ENCODE measurements around the gene SGPL1.

The SGPL1 gene

DNA sequence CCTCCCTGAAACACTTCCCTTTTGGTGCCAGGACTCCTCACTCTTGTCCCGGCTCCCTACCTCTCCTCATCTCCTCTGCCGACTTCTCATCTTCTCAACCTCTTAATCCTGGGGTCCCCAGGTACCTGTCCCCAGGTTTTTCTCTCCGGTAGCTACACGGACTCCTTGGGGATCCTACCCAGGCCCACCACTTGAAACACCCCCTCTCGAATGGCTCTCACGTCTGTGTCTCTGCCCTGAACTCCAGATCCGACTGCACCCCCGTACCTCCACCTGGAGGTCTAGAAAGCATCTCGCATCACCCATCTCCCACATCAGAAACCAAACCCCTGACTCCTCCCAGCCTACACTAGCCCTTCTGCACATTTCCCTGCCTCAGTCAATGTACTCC is 35.4 kb upstream of the SGPL1 start:
- no peak for DNase-seq (ENCODE audit: low read depth)

DNA sequence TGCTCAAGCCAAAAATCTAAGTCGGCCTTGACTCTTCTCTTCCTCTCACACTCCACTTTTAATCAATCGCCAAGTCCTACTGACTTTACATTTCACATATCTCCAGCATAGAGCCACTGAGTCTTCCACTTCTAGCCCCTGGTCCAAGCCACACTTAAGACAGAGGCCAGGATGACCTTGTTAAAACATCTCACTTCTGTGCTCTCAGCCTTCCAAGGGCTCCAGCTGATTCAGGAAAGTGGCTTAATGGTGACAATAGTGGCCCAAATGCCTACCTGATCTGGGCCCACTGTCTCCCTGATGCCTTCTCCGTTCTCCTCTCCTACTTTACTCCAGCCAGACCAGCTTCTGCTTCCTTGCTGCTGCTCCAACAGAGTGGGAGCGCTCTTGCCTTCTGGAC is 35.0 kb upstream of the SGPL1 start:
- DNase-seq (ENCODE audit: low read depth) = no peak

DNA sequence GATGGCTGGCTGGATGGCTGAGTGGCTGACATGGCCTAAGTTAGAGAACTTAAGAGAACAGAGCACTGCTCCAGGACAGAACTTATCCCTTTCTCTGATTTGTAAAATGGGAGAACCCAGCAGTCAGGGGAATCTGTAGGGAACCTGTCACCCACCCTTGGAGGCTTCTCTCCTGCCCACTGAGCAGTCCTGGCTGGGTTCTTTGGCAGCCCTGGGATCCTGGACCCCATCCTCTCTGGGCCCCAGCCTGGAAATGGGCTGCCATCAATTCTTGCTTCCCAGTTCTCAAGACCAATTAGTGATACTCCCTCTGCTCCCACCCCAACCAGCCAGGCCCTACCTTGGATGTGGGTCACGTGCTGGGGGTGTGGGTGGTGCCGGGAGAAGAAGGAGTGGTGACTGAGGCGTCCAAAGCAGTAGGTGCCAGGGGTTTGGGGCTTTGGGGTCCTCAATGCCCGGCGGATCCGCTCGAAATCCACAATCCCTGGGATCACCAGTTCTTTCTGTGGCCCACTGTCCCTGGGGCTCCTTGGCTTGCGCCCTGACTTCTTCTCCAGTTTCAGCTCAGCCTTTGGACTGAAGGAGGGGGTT is 34.2 kb upstream of the SGPL1 start:
- DNase-seq (ENCODE audit: low read depth) = no peak

- DNase-seq (ENCODE audit: low read depth) = no peak
Measured at GRCh38 chr10:70782086-70782745, 33.5 kb upstream of the SGPL1 start.

DNA sequence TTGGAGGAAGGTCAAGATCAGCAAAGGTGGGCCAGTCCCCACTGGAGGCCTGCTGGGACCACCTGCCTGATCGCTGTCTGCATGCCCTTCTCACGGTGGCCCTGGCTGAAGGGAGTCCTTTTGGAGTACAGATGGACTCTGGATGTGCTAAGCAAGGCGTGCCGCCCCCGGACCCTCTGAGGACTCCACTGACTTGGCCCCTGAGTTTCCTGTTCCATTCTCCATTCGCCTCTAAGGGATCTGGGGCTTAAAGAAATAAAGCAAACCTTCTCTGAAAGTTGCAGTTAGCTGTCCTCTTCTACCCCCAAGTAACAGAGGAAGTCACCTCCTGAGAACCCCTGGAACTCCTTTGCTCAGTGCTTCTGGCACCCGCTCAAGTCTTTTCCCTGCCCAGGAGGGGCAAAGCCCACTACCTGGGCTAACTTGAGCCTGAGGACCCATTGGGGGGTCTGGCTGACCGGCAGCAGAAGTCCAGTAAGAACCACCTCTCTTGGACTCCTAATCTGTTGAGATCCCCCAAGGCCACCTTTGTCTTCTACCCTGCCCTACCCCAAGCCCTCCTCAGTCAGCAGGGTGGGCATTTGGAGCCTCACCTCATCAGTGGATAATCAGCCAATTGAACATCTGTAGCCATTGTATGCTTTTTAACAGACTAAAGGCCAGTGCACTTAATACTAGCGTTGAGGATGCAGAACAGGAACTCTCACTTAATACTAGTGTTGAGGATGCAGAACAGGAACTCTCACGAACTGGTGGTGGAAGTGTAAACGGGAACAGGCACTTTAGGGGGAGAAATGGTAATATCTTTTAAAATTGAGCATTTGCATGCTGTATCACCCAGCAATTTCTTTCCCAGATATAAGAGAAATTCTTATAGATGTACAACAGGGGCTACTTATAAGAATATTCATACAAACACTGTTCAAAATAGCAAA is 32.7 kb upstream of the SGPL1 start:
- no peak for DNase-seq (ENCODE audit: low read depth)

GRCh38 chr10:70784016-70784415 is 31.7 kb upstream of the SGPL1 start:
- DNase-seq (ENCODE audit: low read depth) = no peak

- DNase-seq (ENCODE audit: low read depth) = no peak
Measured at GRCh38 chr10:70784471-70784870, 31.3 kb upstream of the SGPL1 start.

DNA sequence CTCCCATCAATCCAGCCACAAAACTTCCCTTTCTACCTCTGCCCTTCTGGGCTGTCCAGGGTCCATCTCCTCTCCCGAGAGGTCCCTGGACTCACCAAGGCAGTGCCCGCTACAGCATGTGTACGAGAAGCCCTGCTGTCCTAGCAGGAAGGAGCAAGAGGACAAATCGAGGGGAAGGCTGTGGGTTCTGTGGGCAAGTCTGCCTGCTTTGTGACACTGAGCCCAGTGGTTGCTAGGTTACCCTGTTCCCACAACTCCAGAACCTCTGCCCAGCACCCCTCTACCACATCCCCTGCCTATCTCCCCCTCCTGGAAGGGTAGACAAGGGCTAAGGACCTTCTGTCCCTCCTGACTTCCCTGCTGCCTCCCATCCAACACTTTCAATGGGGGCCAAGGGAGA is 30.6 kb upstream of the SGPL1 start, which contains the start of gene TBATA:
Gene TBATA (minus strand): TSS at position 188 of the 400 bp plus-strand sequence. CDS start 1,998 bp downstream, outside the sequence.
- no peak for DNase-seq (ENCODE audit: low read depth)

- DNase-seq (ENCODE audit: low read depth) = no peak
Measured at GRCh38 chr10:70786799-70787415, 28.8 kb upstream of the SGPL1 start.

DNA sequence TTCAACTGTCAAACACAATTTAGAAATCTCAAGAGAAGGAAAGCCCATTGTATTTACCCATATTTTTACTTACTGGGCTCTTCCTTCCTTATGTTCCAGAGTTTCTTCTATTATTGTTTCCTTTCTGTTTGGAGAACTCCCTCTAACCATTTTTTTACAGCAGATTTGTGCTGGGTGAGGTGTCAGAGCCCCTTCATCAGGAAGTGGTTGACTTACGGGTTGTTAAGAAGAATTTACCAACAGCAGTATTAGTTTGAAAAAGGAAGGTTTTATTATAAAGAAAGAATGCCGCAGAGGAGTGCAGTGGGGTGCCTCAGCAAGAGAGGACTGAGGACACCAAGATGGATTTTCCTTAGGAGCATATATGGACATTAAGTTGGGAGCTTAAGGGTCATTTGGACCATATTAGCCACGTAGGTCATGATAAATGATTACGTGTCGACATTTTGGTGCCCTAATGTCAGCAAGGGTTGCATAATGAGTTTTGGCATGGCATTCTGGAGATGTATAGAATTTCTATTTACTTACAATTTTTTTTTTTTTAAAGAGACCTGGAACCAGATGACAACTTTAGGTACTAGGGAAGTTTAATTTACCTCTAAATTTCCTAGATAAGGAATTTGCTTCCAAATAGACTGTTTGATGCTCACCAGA is 24.2 kb upstream of the SGPL1 start:
- DNase-seq (ENCODE audit: low read depth) = no peak

- no peak for DNase-seq (ENCODE audit: low read depth)
Measured at GRCh38 chr10:70795613-70796012, 20.1 kb upstream of the SGPL1 start.

- no peak for DNase-seq (ENCODE audit: low read depth)
Measured at GRCh38 chr10:70797840-70798239, 17.9 kb upstream of the SGPL1 start.

DNA sequence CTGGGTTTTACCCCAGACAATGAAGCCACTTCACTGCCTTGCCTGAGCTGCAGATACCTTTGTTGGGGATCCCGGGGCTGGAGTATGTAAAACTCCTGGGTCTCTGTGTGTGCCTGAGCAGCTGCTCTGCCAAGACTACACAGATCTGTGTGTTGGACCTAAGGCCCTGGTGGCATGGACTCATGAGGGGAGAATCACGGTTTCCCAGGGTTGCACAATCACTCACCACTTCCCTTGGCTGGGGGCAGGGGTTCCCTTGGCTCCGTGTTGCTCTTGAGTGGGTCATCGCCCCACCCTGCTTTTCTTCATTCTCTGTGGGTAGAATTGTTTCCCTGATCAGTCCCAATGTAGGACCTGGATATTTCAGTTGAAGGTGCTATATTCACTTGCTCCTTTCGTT is 16.6 kb upstream of the SGPL1 start:
- no peak for DNase-seq (ENCODE audit: low read depth)

DNA sequence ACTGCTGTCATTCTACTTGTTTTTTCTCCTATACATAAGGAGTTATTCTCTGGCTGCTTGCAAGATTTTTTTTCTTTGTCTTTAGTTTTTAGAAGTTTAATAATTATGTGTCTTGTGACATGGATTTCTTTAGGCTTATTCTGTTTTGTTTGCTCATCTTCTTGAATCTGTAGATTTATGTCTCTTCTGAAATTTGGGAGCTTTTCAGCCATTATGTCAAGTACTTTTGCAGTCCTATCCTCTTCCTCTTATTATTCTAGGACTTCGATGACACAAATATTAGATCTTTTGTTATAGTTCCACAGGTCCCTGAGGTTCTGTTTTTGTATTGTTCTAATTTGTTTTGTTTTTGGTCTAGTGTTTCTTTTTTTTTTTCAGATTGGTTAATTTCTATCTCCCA is 13.9 kb upstream of the SGPL1 start:
- no peak for DNase-seq (ENCODE audit: low read depth)

DNA sequence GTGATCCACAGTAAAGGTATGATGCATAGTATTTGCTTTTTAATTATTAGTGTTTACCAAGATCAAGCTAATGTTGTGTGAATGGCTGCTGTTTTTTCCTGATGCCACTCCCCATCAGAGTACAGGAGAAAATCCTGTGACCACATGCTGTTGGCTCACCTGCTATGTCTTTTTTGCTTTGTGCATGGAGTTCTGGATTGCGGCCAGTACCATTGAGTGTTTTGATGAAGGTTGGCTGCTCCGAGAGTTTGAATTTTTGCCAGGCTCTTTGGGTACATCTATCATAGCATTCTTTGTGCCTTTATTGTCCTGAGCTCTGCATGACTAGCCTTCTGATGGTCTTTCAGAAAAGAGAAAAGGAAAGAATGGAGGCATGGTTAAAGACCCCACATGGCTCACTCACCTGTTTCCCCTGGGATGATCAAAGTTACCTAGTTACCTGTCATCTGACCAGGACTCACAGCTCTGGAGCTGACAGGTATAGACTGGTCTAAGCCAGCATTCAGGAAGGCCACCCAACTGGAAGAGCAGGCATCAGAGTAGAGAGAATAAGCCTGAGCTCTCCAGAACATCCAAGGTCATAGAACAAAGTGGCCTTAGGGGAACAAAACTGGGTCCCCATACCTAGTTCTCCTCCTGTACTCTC is 11.8 kb upstream of the SGPL1 start:
- no peak for DNase-seq (ENCODE audit: low read depth)

DNA sequence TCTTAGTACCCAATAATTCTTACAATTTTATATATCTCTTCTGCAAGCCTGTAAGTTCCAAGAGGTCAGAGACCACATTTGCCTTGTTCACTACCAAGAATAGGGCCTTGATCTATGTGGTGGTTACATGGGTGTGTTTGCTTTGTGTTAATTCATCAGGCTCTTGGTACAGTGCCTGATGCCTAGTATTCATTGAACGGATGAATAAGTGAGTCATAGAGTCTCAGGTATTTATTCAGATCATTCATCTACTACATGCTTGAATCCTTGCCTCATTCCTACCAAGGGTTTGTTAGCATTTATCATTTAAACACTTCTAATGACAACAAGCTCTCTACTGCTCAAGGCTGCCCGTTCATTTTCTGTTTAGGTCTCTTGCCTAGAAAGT is 11.3 kb upstream of the SGPL1 start:
- no peak for DNase-seq (ENCODE audit: low read depth)

- no peak for DNase-seq (ENCODE audit: low read depth)
Measured at GRCh38 chr10:70805619-70806215, 10.0 kb upstream of the SGPL1 start.

GRCh38 chr10:70806841-70807240 is 8.9 kb upstream of the SGPL1 start:
- DNase-seq (ENCODE audit: low read depth) = no peak

- no peak for DNase-seq (ENCODE audit: low read depth)
Measured at GRCh38 chr10:70807556-70807955, 8.2 kb upstream of the SGPL1 start.

GRCh38 chr10:70809011-70809611 is 6.6 kb upstream of the SGPL1 start:
- DNase-seq (ENCODE audit: low read depth) = no peak

GRCh38 chr10:70809726-70810125 is 6.0 kb upstream of the SGPL1 start:
- no peak for DNase-seq (ENCODE audit: low read depth)

Data from stimulated activated CD8-positive, alpha-beta memory T cell treated with anti-CD3 and anti-CD28 coated beads, Interleukin-12 subunit alpha, Interleukin-12 subunit beta, amount 100 ng/mL, for 4 hours (primary cell).